Endothelial cell of umbilical vein (primary cell): ENCODE results near the gene BHLHE23. TPM values are rescaled to one million over a fixed set of nuclear protein-coding genes. Genes with fewer than 3 reads are reported as not detected.

Experiments
- BruUV-seq: library from RNA; stranded (reverse); fragments of 400-500 nt; replicated peaks from 2 replicates; lab custom pipeline; 2021; lab: Mats Ljungman, UMichigan
- CTCF ChIA-PET: fragments of 300-600, 350-600 bp; sonication (Branson Sonifier 250); formaldehyde crosslinking; loops from one replicate; lab custom pipeline; 2021; ENCODE audit warnings: antibody characterized with exemption, inconsistent platforms; lab: Charles Lee
- POLR2A ChIA-PET: fragments of 300-600, 350-600 bp; sonication (Branson Sonifier 250); formaldehyde crosslinking; loops from one replicate; lab custom pipeline; 2021; ENCODE audit warnings: antibody characterized with exemption, inconsistent platforms; lab: Charles Lee
- DNase-seq: peaks from one replicate; pipeline ENCODE4 v3.0.0-alpha.2; 2011; ENCODE audit warnings: low read depth, low spot score
- FAIRE-seq: peaks from 2 replicates; lab custom pipeline; 2011; peaks lifted over from hg19 to GRCh38; lab: Jason Lieb, UNC
- H2AFZ ChIP-seq: 2 replicates; pipeline ENCODE4 v1.6.0; 2012; ENCODE audit warnings: low read depth, low read length, control low read depth, inconsistent platforms
- H3K27ac ChIP-seq: 2 replicates; pipeline ENCODE4 v1.5.1; 2011; ENCODE audit warnings: low read depth, mild to moderate bottlenecking, control low read depth, low read length, moderate library complexity; ENCODE audit not compliant: insufficient read depth
- H3K27me3 ChIP-seq, 2 experiments: 2 replicates each; pipeline versions ENCODE4 v1.6.0 to v1.6.1; 2011; ENCODE audit warnings: low read length in 2 of 2, mixed read lengths in 1 of 2; ENCODE audit not compliant: control insufficient read depth in 2 of 2, insufficient read depth in 2 of 2
- H3K36me3 ChIP-seq, 2 experiments: 2 replicates in 1 of 2; 3 replicates in 1 of 2; pipeline ENCODE4 v1.5.1; 2011; ENCODE audit warnings: low read length in 2 of 2, mild to moderate bottlenecking in 1 of 2, moderate library complexity in 1 of 2; ENCODE audit not compliant: control insufficient read depth in 2 of 2, insufficient read depth in 2 of 2; ENCODE audit errors: extremely low read depth in 1 of 2
- H3K4me1 ChIP-seq: 3 replicates; pipeline ENCODE4 v1.5.1; 2011; ENCODE audit warnings: mild to moderate bottlenecking, low read length; ENCODE audit not compliant: control insufficient read depth, insufficient read depth; ENCODE audit errors: extremely low read depth
- H3K4me2 ChIP-seq: 2 replicates; pipeline ENCODE4 v1.6.1; 2011; ENCODE audit warnings: low read length, control low read depth, mixed read lengths; ENCODE audit not compliant: insufficient read depth
- H3K4me3 ChIP-seq, 3 experiments: fragments of 200-600 bp in 1 of 3; sonication (generic), shearing (Covaris generic) in 1 of 3; replicated peaks in 1 of 3; 2 replicates each; pipeline ENCODE4 v1.5.1; 2011 to 2016; ENCODE audit warnings: control low read depth in 3 of 3, low read length in 3 of 3, mild to moderate bottlenecking in 2 of 3, inconsistent platforms in 1 of 3, low read depth in 1 of 3, moderate library complexity in 1 of 3; ENCODE audit not compliant: insufficient read depth in 1 of 3
- H3K79me2 ChIP-seq: 2 replicates; pipeline ENCODE4 v1.6.0; 2012; ENCODE audit warnings: low read length, inconsistent platforms; ENCODE audit not compliant: control insufficient read depth, insufficient read depth
- H3K9ac ChIP-seq: replicated peaks from 2 replicates; pipeline ENCODE3; 2011; ENCODE audit warnings: low read length, control low read depth; ENCODE audit not compliant: insufficient read depth; ENCODE audit errors: extremely low read depth
- H3K9me1 ChIP-seq: replicated peaks from 3 replicates; pipeline ENCODE4 v1.6.0; 2011; ENCODE audit warnings: mild to moderate bottlenecking, low read length; ENCODE audit not compliant: control insufficient read depth, insufficient read depth; ENCODE audit errors: extremely low read depth
- H3K9me3 ChIP-seq: replicated peaks from 2 replicates; pipeline ENCODE4 v1.5.1; 2012; ENCODE audit warnings: low read length, inconsistent platforms; ENCODE audit not compliant: control insufficient read depth, insufficient read depth
- H4K20me1 ChIP-seq: replicated peaks from 2 replicates; pipeline ENCODE3; 2011; ENCODE audit warnings: mild to moderate bottlenecking, low read length; ENCODE audit not compliant: control insufficient read depth, insufficient read depth; ENCODE audit errors: extremely low read depth
- EZH2 ChIP-seq: IDR thresholded peaks from 2 replicates; pipeline ENCODE4 v1.6.1; 2012; ENCODE audit warnings: borderline replicate concordance, low read depth, mild to moderate bottlenecking, moderate library complexity, low read length, inconsistent platforms; ENCODE audit not compliant: severe bottlenecking
- FOS ChIP-seq: IDR thresholded peaks from 2 replicates; pipeline ENCODE4 v1.6.1; 2011; ENCODE audit warnings: mild to moderate bottlenecking, low read length, moderate library complexity, borderline replicate concordance; ENCODE audit not compliant: insufficient read depth
- GATA2 ChIP-seq: IDR thresholded peaks from 2 replicates; pipeline ENCODE4 v1.7.0; 2011; ENCODE audit warnings: low read depth, mild to moderate bottlenecking, moderate library complexity, mixed read lengths, low read length; ENCODE audit not compliant: insufficient read length, insufficient read depth
- JUN ChIP-seq: IDR thresholded peaks from 2 replicates; pipeline ENCODE4 v1.6.1; 2011; ENCODE audit warnings: borderline replicate concordance, low read depth; ENCODE audit not compliant: insufficient read length, insufficient read depth
- MYC ChIP-seq: IDR thresholded peaks from one replicate; pipeline ENCODE4 v1.6.1; 2011; ENCODE audit warnings: mild to moderate bottlenecking, low read depth, low read length
- POLR2A ChIP-seq: IDR thresholded peaks from 2 replicates; pipeline ENCODE4 v1.6.1; 2012; ENCODE audit warnings: low read depth, mild to moderate bottlenecking, control low read depth, low read length
- POLR2AphosphoS5 ChIP-seq: IDR thresholded peaks from 2 replicates; pipeline ENCODE4 v1.6.1; 2012; ENCODE audit warnings: low read depth, mild to moderate bottlenecking, control low read depth, low read length, moderate library complexity; ENCODE audit not compliant: insufficient read depth
- dilution Hi-C: fragments of 300-500 bp; cut with MboI; formaldehyde crosslinking; loops from one replicate; pipeline ENCODE4 v1.15.0; 2019; ENCODE audit warnings: low sequenced_read_pairs; ENCODE audit not compliant: extremely low pct_ligation_motif_present
- intact Hi-C: fragments of 100-400 bp; cut with micrococcal nuclease; formaldehyde crosslinking; loops from one replicate; pipeline ENCODE4 v1.10.0; 2022
- polyA plus RNA-seq, 4 experiments: library from polyadenylated mRNA; depleted of rRNA in 3 of 4; stranded (reverse) in 3 of 4; unstranded in 1 of 4; fragments of >200 nt; gene quantifications; 2 replicates each; pipeline versions ENCODE4 v1.2.1 to v1.2.3, GENCODE V29; 2011 to 2012; ENCODE audit warnings: missing spikeins in 1 of 4
- total RNA-seq: library from RNA; stranded (reverse); gene quantifications from 2 replicates; pipeline ENCODE4 v1.2.3, GENCODE V29; 2021
- TF ChIP-seq, protein P1 (sequence below): IDR thresholded peaks from 2 replicates; pipeline ENCODE4 v1.6.1; 2011; ENCODE audit not compliant: insufficient read depth, insufficient read length
- TF ChIP-seq, protein P2 (sequence below), 2 donors: IDR thresholded peaks; 1 replicate in 1 of 2; 2 replicates in 1 of 2; pipeline ENCODE4 v1.5.1; 2011; ENCODE audit warnings: low read length in 2 of 2, mild to moderate bottlenecking in 2 of 2, moderate library complexity in 2 of 2, control low read depth in 1 of 2, inconsistent platforms in 1 of 2, low read depth in 1 of 2; ENCODE audit not compliant: insufficient read depth in 1 of 2; ENCODE audit errors: extremely low read depth in 1 of 2

The BHLHE23 gene
- total and polyA plus RNA-seq, 2 donors (not counting 3 experiments of a cell fraction or from before 2014, with no cell fraction given), result not detected

DNA sequence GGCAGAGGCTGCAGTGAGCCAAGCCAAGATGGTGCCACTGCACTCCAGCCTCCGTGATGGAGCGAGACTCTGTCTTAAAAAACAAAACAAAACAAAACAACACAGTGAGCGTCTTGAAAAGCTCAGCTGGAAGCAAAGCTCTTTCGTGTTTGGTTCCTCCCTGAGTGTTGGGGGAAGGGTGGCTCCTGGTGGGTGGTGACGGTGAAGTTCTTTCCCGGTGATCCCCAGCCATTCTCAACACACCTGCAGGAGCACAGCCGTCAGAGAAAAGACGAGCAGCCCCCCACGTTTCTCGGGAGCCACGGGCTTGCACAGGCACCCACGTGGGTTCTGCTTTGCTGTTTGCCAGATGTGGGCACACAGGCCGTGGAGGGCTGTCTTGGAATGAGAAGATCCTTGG is 3.2 kb downstream of the BHLHE23 start:
- dilution Hi-C loops (no loop called here), intact Hi-C loops (no loop called here)
- ChIA-PET CTCF (no interaction called here), POLR2A (no interaction called here)
- Histone ChIP-seq H3K9ac (no peak overlapping the region), H3K4me1 (no peaks in the 10 kb centered on the region), H3K9me1 (no peaks in the 10 kb centered on the region), H4K20me1 (no peaks in the 10 kb centered on the region), H2AFZ (no peak overlapping the region), H3K9me3 (no peaks in the 10 kb centered on the region), H3K36me3 (no peaks in the 10 kb centered on the region), H3K4me2 (no peak overlapping the region), H3K4me3 (no peak overlapping the region), H3K27ac (no peak overlapping the region), H3K27me3 (peaks cover 48 to 75% of the 10 kb centered on the region in 2 experiments), H3K79me2 (no peaks in the 10 kb centered on the region)
- TF ChIP-seq, protein P1, sequence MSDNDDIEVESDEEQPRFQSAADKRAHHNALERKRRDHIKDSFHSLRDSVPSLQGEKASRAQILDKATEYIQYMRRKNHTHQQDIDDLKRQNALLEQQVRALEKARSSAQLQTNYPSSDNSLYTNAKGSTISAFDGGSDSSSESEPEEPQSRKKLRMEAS, result no peak
- TF ChIP-seq, protein P2, sequence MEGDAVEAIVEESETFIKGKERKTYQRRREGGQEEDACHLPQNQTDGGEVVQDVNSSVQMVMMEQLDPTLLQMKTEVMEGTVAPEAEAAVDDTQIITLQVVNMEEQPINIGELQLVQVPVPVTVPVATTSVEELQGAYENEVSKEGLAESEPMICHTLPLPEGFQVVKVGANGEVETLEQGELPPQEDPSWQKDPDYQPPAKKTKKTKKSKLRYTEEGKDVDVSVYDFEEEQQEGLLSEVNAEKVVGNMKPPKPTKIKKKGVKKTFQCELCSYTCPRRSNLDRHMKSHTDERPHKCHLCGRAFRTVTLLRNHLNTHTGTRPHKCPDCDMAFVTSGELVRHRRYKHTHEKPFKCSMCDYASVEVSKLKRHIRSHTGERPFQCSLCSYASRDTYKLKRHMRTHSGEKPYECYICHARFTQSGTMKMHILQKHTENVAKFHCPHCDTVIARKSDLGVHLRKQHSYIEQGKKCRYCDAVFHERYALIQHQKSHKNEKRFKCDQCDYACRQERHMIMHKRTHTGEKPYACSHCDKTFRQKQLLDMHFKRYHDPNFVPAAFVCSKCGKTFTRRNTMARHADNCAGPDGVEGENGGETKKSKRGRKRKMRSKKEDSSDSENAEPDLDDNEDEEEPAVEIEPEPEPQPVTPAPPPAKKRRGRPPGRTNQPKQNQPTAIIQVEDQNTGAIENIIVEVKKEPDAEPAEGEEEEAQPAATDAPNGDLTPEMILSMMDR (IDR thresholded peaks at IDR 0.05; ENCODE audit: extremely low read depth in 1 of 2, insufficient read depth in 1 of 2, low read depth in 1 of 2, low read length in 2 of 2), result no peak
- no peak for TF ChIP-seq FOS
- TF ChIP-seq GATA2, result no peak
- TF ChIP-seq JUN, result no peak
- no peak for TF ChIP-seq MYC
- no peak for TF ChIP-seq EZH2
- TF ChIP-seq POLR2AphosphoS5, result no peak
- TF ChIP-seq POLR2A, result no peak
- no peak for DNase-seq
- no TSS peak for BruUV-seq
- FAIRE-seq, result no peak
